Activated naive CD8-positive, alpha-beta T cell treated with anti-CD3 and anti-CD28 coated beads for 36 hours (primary cell): Measurements from ENCODE around the gene PAQR7. TPM values are rescaled to one million over a fixed set of nuclear protein-coding genes. Genes with fewer than 3 reads are reported as not detected.

Source experiments
- DNase-seq: peaks from one replicate; pipeline ENCODE4 v3.0.0; 2021
- H3K27ac Mint-ChIP-seq: one replicate; pipeline ENCODE4 v1.8.0; 2022; ENCODE audit warnings: mild to moderate bottlenecking, moderate library complexity, mixed read lengths
- H3K27me3 Mint-ChIP-seq: one replicate; pipeline ENCODE4 v1.8.0; 2022; ENCODE audit warnings: mild to moderate bottlenecking, mixed read lengths
- H3K36me3 Mint-ChIP-seq: one replicate; pipeline ENCODE4 v1.8.0; 2021; ENCODE audit warnings: mild to moderate bottlenecking, mixed read lengths
- H3K4me1 Mint-ChIP-seq: one replicate; pipeline ENCODE4 v1.8.0; 2021; ENCODE audit warnings: mixed read lengths
- H3K4me3 Mint-ChIP-seq: one replicate; pipeline ENCODE4 v1.8.0; 2022; ENCODE audit warnings: mild to moderate bottlenecking, moderate library complexity, mixed read lengths
- H3K9me3 Mint-ChIP-seq: one replicate; pipeline ENCODE4 v1.8.0; 2022; ENCODE audit warnings: mixed read lengths
- total RNA-seq, 2 experiments: library from RNA; stranded (reverse); gene quantifications; one replicate each; pipeline ENCODE4 v1.2.3, GENCODE V29; 2021

The PAQR7 gene
- total RNA-seq, 2 experiments from 2014 or later, result 8.6 to 9.2 TPM

- Mint-ChIP-seq H3K36me3 (peaks cover 14% of the 10 kb centered on the region), H3K9me3 (no peaks in the 10 kb centered on the region), H3K27me3 (no peaks in the 10 kb centered on the region), H3K4me3 (no peak overlapping the region), H3K4me1 (peaks cover 2% of the 10 kb centered on the region), H3K27ac (no peak overlapping the region)
- no peak for DNase-seq
Measured at GRCh38 chr1:25828491-25828890, 47.0 kb downstream of the PAQR7 start.

- no peak for DNase-seq
- Mint-ChIP-seq H3K9me3 (no peaks in the 10 kb centered on the region), H3K4me1 (peaks cover 4% of the 10 kb centered on the region), H3K4me3 (no peak overlapping the region), H3K27me3 (no peaks in the 10 kb centered on the region), H3K27ac (no peak overlapping the region), H3K36me3 (peaks cover 14% of the 10 kb centered on the region)
Measured at GRCh38 chr1:25826571-25826970, 48.9 kb downstream of the PAQR7 start.

GRCh38 chr1:25825605-25826004 is 49.9 kb downstream of the PAQR7 start:
- Mint-ChIP-seq H3K4me1 (peaks cover 12% of the 10 kb centered on the region), H3K36me3 (peaks cover 14% of the 10 kb centered on the region), H3K4me3 (no peak overlapping the region), H3K9me3 (no peaks in the 10 kb centered on the region), H3K27me3 (no peaks in the 10 kb centered on the region), H3K27ac (no peak overlapping the region)
- no peak for DNase-seq

GRCh38 chr1:25821630-25822091 is 53.8 kb downstream of the PAQR7 start:
- Mint-ChIP-seq H3K27ac (peak overlapping the region; percentile 88), H3K27me3 (no peaks in the 10 kb centered on the region), H3K4me1 (peaks cover 22% of the 10 kb centered on the region)

GRCh38 chr1:25821112-25821476 is 54.4 kb downstream of the PAQR7 start:
- Mint-ChIP-seq H3K4me1 (peaks cover 22% of the 10 kb centered on the region), H3K27me3 (no peaks in the 10 kb centered on the region), H3K36me3 (peaks cover 10% of the 10 kb centered on the region), H3K9me3 (no peaks in the 10 kb centered on the region), H3K27ac (peak overlapping the region; percentile 88), H3K4me3 (peak overlapping the region; percentile 87)
- no peak for DNase-seq

More at GRCh38 chr1:25821630-25822091, 53.8 kb downstream of the PAQR7 start:
- DNase-seq, result no peak
- peaks cover 14% of the 10 kb centered on the region for H3K36me3 Mint-ChIP-seq
- peak overlapping the region; percentile 87 for H3K4me3 Mint-ChIP-seq
- no peaks in the 10 kb centered on the region for H3K9me3 Mint-ChIP-seq

GRCh38 chr1:25820247-25821111 is 55.0 kb downstream of the PAQR7 start:
- Mint-ChIP-seq H3K4me3 (peak overlapping the region; percentile 87), H3K4me1 (peaks cover 22% of the 10 kb centered on the region), H3K27me3 (no peaks in the 10 kb centered on the region), H3K36me3 (peaks cover 9% of the 10 kb centered on the region), H3K9me3 (no peaks in the 10 kb centered on the region), H3K27ac (peak overlapping the region; percentile 88)
- DNase-seq, result peak; percentile 79

GRCh38 chr1:25819491-25820246 is 55.8 kb downstream of the PAQR7 start, which contains the start of gene MTFR1L:
Gene MTFR1L, plus strand, starts transcription at chr1:25819954. Its CDS starts 3,151 bp downstream, at chr1:25823105.
- Mint-ChIP-seq H3K27me3 (no peaks in the 10 kb centered on the region), H3K36me3 (peaks cover 9% of the 10 kb centered on the region), H3K9me3 (no peaks in the 10 kb centered on the region), H3K4me3 (peak within 1 kb of the TSS; percentile 87), H3K4me1 (peaks cover 22% of the 10 kb centered on the region), H3K27ac (peak within 1 kb of the TSS; percentile 88)
- peak; percentile 96 for DNase-seq

GRCh38 chr1:25818569-25818968 is 56.9 kb downstream of the PAQR7 start:
- Mint-ChIP-seq H3K4me3 (peak overlapping the region; percentile 86), H3K36me3 (peaks cover 9% of the 10 kb centered on the region), H3K9me3 (no peaks in the 10 kb centered on the region), H3K27me3 (no peaks in the 10 kb centered on the region), H3K27ac (peak overlapping the region; percentile 73), H3K4me1 (peaks cover 22% of the 10 kb centered on the region)
- DNase-seq, result no peak

- peak overlapping the region; percentile 86 for H3K4me3 Mint-ChIP-seq
- H3K9me3 Mint-ChIP-seq, result no peaks in the 10 kb centered on the region
- peaks cover 9% of the 10 kb centered on the region for H3K36me3 Mint-ChIP-seq
- H3K27ac Mint-ChIP-seq, result peak overlapping the region; percentile 73
- no peak for DNase-seq
- no peaks in the 10 kb centered on the region for H3K27me3 Mint-ChIP-seq
- H3K4me1 Mint-ChIP-seq, result peaks cover 22% of the 10 kb centered on the region
Measured at GRCh38 chr1:25817840-25818501, 57.5 kb downstream of the PAQR7 start.

- no peak overlapping the region for H3K4me3 Mint-ChIP-seq
- no peak for DNase-seq
- no peaks in the 10 kb centered on the region for H3K27me3 Mint-ChIP-seq
- H3K4me1 Mint-ChIP-seq, result peaks cover 16% of the 10 kb centered on the region
- H3K36me3 Mint-ChIP-seq, result peaks cover 5% of the 10 kb centered on the region
- no peak overlapping the region for H3K27ac Mint-ChIP-seq
- H3K9me3 Mint-ChIP-seq, result no peaks in the 10 kb centered on the region
Measured at GRCh38 chr1:25816112-25816718, 59.3 kb downstream of the PAQR7 start.

GRCh38 chr1:25815208-25816111 is 60.0 kb downstream of the PAQR7 start:
- Mint-ChIP-seq H3K4me1 (peaks cover 11% of the 10 kb centered on the region), H3K9me3 (no peaks in the 10 kb centered on the region), H3K4me3 (no peak overlapping the region), H3K27me3 (no peaks in the 10 kb centered on the region), H3K27ac (no peak overlapping the region), H3K36me3 (no peaks in the 10 kb centered on the region)
- DNase-seq, result no peak

- H3K27me3 Mint-ChIP-seq, result no peaks in the 10 kb centered on the region
- H3K27ac Mint-ChIP-seq, result no peak overlapping the region
- peaks cover 1% of the 10 kb centered on the region for H3K36me3 Mint-ChIP-seq
- no peaks in the 10 kb centered on the region for H3K9me3 Mint-ChIP-seq
- peaks cover 11% of the 10 kb centered on the region for H3K4me1 Mint-ChIP-seq
- DNase-seq, result no peak
- no peak overlapping the region for H3K4me3 Mint-ChIP-seq
Measured at GRCh38 chr1:25814549-25815087, 60.9 kb downstream of the PAQR7 start.

GRCh38 chr1:25813734-25814471 is 61.6 kb downstream of the PAQR7 start:
- H3K27ac Mint-ChIP-seq, result no peak overlapping the region
- H3K4me1 Mint-ChIP-seq, result peaks cover 8% of the 10 kb centered on the region
- H3K9me3 Mint-ChIP-seq, result no peaks in the 10 kb centered on the region
- H3K36me3 Mint-ChIP-seq, result peaks cover 2% of the 10 kb centered on the region
- no peaks in the 10 kb centered on the region for H3K27me3 Mint-ChIP-seq
- H3K4me3 Mint-ChIP-seq, result no peak overlapping the region
- DNase-seq, result no peak
